Activated T-helper 1 cell treated with anti-CD3 and anti-CD28 coated beads, Interleukin-12 subunit alpha, Interleukin-12 subunit beta, Interleukin-2, Interleukin-4 antibody, amounts not matched to agents 30 ng/mL and 10 ng/mL and 1 ng/mL, durations not matched to agents 14 hours and 24 hours and 36 hours (primary cell): ENCODE measurements around the gene B4GALT4. TPM values are rescaled to one million over a fixed set of nuclear protein-coding genes. Genes with fewer than 3 reads are reported as not detected.
"Not testable (repeated sequence)": the region's sequence is repeated elsewhere in the genome, so short reads cannot be mapped to it uniquely, and the experiment has no call there.

Experiments used
- DNase-seq: peaks from one replicate; pipeline ENCODE4 v3.0.0; 2021; ENCODE audit warnings: low spot score
- H3K27ac Mint-ChIP-seq: one replicate; pipeline ENCODE4 v1.8.0; 2021; ENCODE audit warnings: mild to moderate bottlenecking, mixed read lengths
- H3K27me3 Mint-ChIP-seq: one replicate; pipeline ENCODE4 v1.8.0; 2022; ENCODE audit warnings: mild to moderate bottlenecking, moderate library complexity, mixed read lengths; ENCODE audit not compliant: insufficient read depth
- H3K36me3 Mint-ChIP-seq: one replicate; pipeline ENCODE4 v1.8.0; 2021; ENCODE audit warnings: low read depth, mixed read lengths
- H3K4me1 Mint-ChIP-seq: one replicate; pipeline ENCODE4 v1.8.0; 2021; ENCODE audit warnings: low read depth, mixed read lengths
- H3K4me3 Mint-ChIP-seq: one replicate; pipeline ENCODE4 v1.8.0; 2021; ENCODE audit warnings: mild to moderate bottlenecking, moderate library complexity, mixed read lengths
- H3K9me3 Mint-ChIP-seq: one replicate; pipeline ENCODE4 v1.8.0; 2021; ENCODE audit warnings: mixed read lengths
- intact Hi-C: fragments of 100-400 bp; cut with micrococcal nuclease; formaldehyde crosslinking; loops from one replicate; pipeline ENCODE4 v1.15.1; 2024
- total RNA-seq: library from RNA; stranded (reverse); gene quantifications from 2 replicates; pipeline ENCODE4 v1.2.3, GENCODE V29; 2022

The B4GALT4 gene
- 14.1 and 18.6 TPM in 2 replicates for total RNA-seq

GRCh38 chr3:119240591-119241434 is at the start of gene B4GALT4:
B4GALT4 (minus strand) TSS chr3:119240878; CDS start chr3:119230099, 10,779 bp downstream.
- DNase-seq = peak; percentile 75
- Mint-ChIP-seq H3K4me3 (peak within 1 kb of the TSS; percentile 87), H3K4me1 (peaks cover 40% of the 10 kb centered on the region), H3K27me3 (no peaks in the 10 kb centered on the region), H3K27ac (peak within 1 kb of the TSS; percentile 90), H3K9me3 (no peaks in the 10 kb centered on the region), H3K36me3 (peaks cover 11% of the 10 kb centered on the region)
- intact Hi-C loops = loop anchor here (1.0 to 5.0 kb wide), 17 partner anchors 22 to 854 kb away; partner anchors contain the start of genes COX17, GSK3B, IGSF11 and TIMMDC1

- no peaks in the 10 kb centered on the region for H3K36me3 Mint-ChIP-seq
- H3K4me1 Mint-ChIP-seq = peaks cover 16% of the 10 kb centered on the region
- intact Hi-C loops = no loop called here
- H3K27ac Mint-ChIP-seq = no peak overlapping the region
- H3K4me3 Mint-ChIP-seq = no peak overlapping the region
- DNase-seq = no peak
- H3K27me3 Mint-ChIP-seq = peaks cover 42% of the 10 kb centered on the region
- peaks cover 45% of the 10 kb centered on the region for H3K9me3 Mint-ChIP-seq
Measured at GRCh38 chr3:119289404-119289770, 48.7 kb upstream of the B4GALT4 start.

- DNase-seq = no peak
- Mint-ChIP-seq H3K9me3 (peaks cover 50% of the 10 kb centered on the region), H3K27ac (no peak overlapping the region), H3K27me3 (peaks cover 45% of the 10 kb centered on the region), H3K36me3 (no peaks in the 10 kb centered on the region), H3K4me3 (no peak overlapping the region), H3K4me1 (peaks cover 16% of the 10 kb centered on the region)
- intact Hi-C loops = no loop called here
Measured at GRCh38 chr3:119288669-119289403, 48.2 kb upstream of the B4GALT4 start.

- Mint-ChIP-seq H3K27ac (no peak overlapping the region), H3K4me1 (peaks cover 3% of the 10 kb centered on the region), H3K36me3 (peaks cover 4% of the 10 kb centered on the region), H3K9me3 (peaks cover 27% of the 10 kb centered on the region), H3K27me3 (peaks cover 13% of the 10 kb centered on the region), H3K4me3 (no peak overlapping the region)
- intact Hi-C loops = loop anchor here (5.0 kb wide), 1 partner anchor 43 kb away; no protein-coding TSS in a partner anchor
- no peak for DNase-seq
Measured at GRCh38 chr3:119279584-119280243, 39.0 kb upstream of the B4GALT4 start.

- Mint-ChIP-seq H3K4me1 (peaks cover 5% of the 10 kb centered on the region), H3K27ac (no peak overlapping the region), H3K4me3 (no peak overlapping the region), H3K27me3 (peaks cover 7% of the 10 kb centered on the region), H3K36me3 (peaks cover 4% of the 10 kb centered on the region), H3K9me3 (peaks cover 21% of the 10 kb centered on the region)
- no peak for DNase-seq
- intact Hi-C loops = loop anchor here (5.0 kb wide), 1 partner anchor 43 kb away; no protein-coding TSS in a partner anchor
Measured at GRCh38 chr3:119279101-119279554, 38.5 kb upstream of the B4GALT4 start.

GRCh38 chr3:119276680-119277079 is 36.0 kb upstream of the B4GALT4 start:
- DNase-seq = no peak
- intact Hi-C loops = loop anchor here (5.0 kb wide), 1 partner anchor 46 kb away; no protein-coding TSS in a partner anchor
- Mint-ChIP-seq H3K9me3 (peaks cover 3% of the 10 kb centered on the region), H3K27me3 (peaks cover 22% of the 10 kb centered on the region), H3K4me3 (no peak overlapping the region), H3K36me3 (no peaks in the 10 kb centered on the region), H3K27ac (no peak overlapping the region), H3K4me1 (peaks cover 5% of the 10 kb centered on the region)

- H3K27ac Mint-ChIP-seq, DNase-seq, intact Hi-C loops, H3K4me1 Mint-ChIP-seq, H3K36me3 Mint-ChIP-seq, H3K4me3 Mint-ChIP-seq: not testable (repeated sequence)
- H3K27me3 Mint-ChIP-seq = peaks cover 50% of the 10 kb centered on the region
- peaks cover 21% of the 10 kb centered on the region for H3K9me3 Mint-ChIP-seq
Measured at GRCh38 chr3:119270212-119270611, 29.5 kb upstream of the B4GALT4 start.

GRCh38 chr3:119261055-119261454 is 20.4 kb upstream of the B4GALT4 start:
- H3K4me3 Mint-ChIP-seq = no peak overlapping the region
- no peak overlapping the region for H3K27ac Mint-ChIP-seq
- peaks cover 17% of the 10 kb centered on the region for H3K27me3 Mint-ChIP-seq
- no peaks in the 10 kb centered on the region for H3K9me3 Mint-ChIP-seq
- intact Hi-C loops = no loop called here
- no peaks in the 10 kb centered on the region for H3K36me3 Mint-ChIP-seq
- DNase-seq = no peak
- peaks cover 14% of the 10 kb centered on the region for H3K4me1 Mint-ChIP-seq

GRCh38 chr3:119259821-119260220 is 19.1 kb upstream of the B4GALT4 start:
- Mint-ChIP-seq H3K4me3 (no peak overlapping the region), H3K27ac (no peak overlapping the region), H3K9me3 (no peaks in the 10 kb centered on the region), H3K27me3 (peaks cover 14% of the 10 kb centered on the region), H3K36me3 (no peaks in the 10 kb centered on the region), H3K4me1 (peaks cover 14% of the 10 kb centered on the region)
- DNase-seq = no peak
- intact Hi-C loops = no loop called here

GRCh38 chr3:119258915-119259314 is 18.2 kb upstream of the B4GALT4 start:
- H3K4me3 Mint-ChIP-seq = no peak overlapping the region
- H3K27me3 Mint-ChIP-seq = peaks cover 14% of the 10 kb centered on the region
- no peak overlapping the region for H3K27ac Mint-ChIP-seq
- no peaks in the 10 kb centered on the region for H3K9me3 Mint-ChIP-seq
- H3K4me1 Mint-ChIP-seq = peaks cover 14% of the 10 kb centered on the region
- no peak for DNase-seq
- intact Hi-C loops = no loop called here
- H3K36me3 Mint-ChIP-seq = no peaks in the 10 kb centered on the region

GRCh38 chr3:119257654-119258410 is 17.2 kb upstream of the B4GALT4 start:
- peaks cover 14% of the 10 kb centered on the region for H3K4me1 Mint-ChIP-seq
- H3K27me3 Mint-ChIP-seq = peaks cover 6% of the 10 kb centered on the region
- intact Hi-C loops = no loop called here
- no peaks in the 10 kb centered on the region for H3K36me3 Mint-ChIP-seq
- no peak for DNase-seq
- H3K27ac Mint-ChIP-seq = no peak overlapping the region
- H3K4me3 Mint-ChIP-seq = no peak overlapping the region
- no peaks in the 10 kb centered on the region for H3K9me3 Mint-ChIP-seq

GRCh38 chr3:119257111-119257510 is 16.4 kb upstream of the B4GALT4 start:
- no peak overlapping the region for H3K4me3 Mint-ChIP-seq

More at GRCh38 chr3:119257111-119257510, 16.4 kb upstream of the B4GALT4 start:
- Mint-ChIP-seq H3K9me3 (no peaks in the 10 kb centered on the region), H3K27me3 (peaks cover 6% of the 10 kb centered on the region), H3K27ac (no peak overlapping the region), H3K36me3 (no peaks in the 10 kb centered on the region), H3K4me1 (peaks cover 14% of the 10 kb centered on the region)
- DNase-seq = no peak
- intact Hi-C loops = no loop called here
